ENCODE measurements around the gene COL4A6.
"Not testable (repeated sequence)": the region's sequence is repeated elsewhere in the genome, so short reads cannot be mapped to it uniquely, and the experiment has no call there.

COL4A6 gene

GRCh38 chrX:108399418-108400165, 38.6 kb downstream of the COL4A6 start:
- DNase-seq = no peak

GRCh38 chrX:108397627-108398391, 40.4 kb downstream of the COL4A6 start:
- DNase-seq = no peak

GRCh38 chrX:108396986-108397385, 41.2 kb downstream of the COL4A6 start:
- no peak for DNase-seq

- DNase-seq = no peak
These were observed 41.9 kb downstream of the COL4A6 start for GRCh38 chrX:108396188-108396891.

- DNase-seq = not testable (repeated sequence)
These were observed 47.1 kb downstream of the COL4A6 start for GRCh38 chrX:108390976-108391717.

- DNase-seq = no peak
These were observed 53.4 kb downstream of the COL4A6 start for GRCh38 chrX:108384783-108385182.

GRCh38 chrX:108380222-108380621, 58.0 kb downstream of the COL4A6 start:
- DNase-seq = no peak

- not testable (repeated sequence) for DNase-seq
These were observed 61.4 kb downstream of the COL4A6 start for GRCh38 chrX:108376821-108377220.

GRCh38 chrX:108375591-108375990, 62.6 kb downstream of the COL4A6 start:
- not testable (repeated sequence) for DNase-seq

- no peak for DNase-seq
These were observed 71.4 kb downstream of the COL4A6 start for GRCh38 chrX:108366644-108367406.

- DNase-seq = no peak
These were observed 76.2 kb downstream of the COL4A6 start for GRCh38 chrX:108362026-108362425.

- DNase-seq = no peak
These were observed 76.9 kb downstream of the COL4A6 start for GRCh38 chrX:108361316-108361715.

GRCh38 chrX:108359806-108360602, 78.2 kb downstream of the COL4A6 start:
- no peak for DNase-seq

GRCh38 chrX:108353452-108353851, 84.8 kb downstream of the COL4A6 start:
- no peak for DNase-seq

- no peak for DNase-seq
These were observed 89.0 kb downstream of the COL4A6 start for GRCh38 chrX:108349210-108349609.

GRCh38 chrX:108348525-108348924, 89.7 kb downstream of the COL4A6 start:
- no peak for DNase-seq

GRCh38 chrX:108347800-108348199, 90.4 kb downstream of the COL4A6 start:
- DNase-seq = no peak

- DNase-seq = no peak
These were observed 94.0 kb downstream of the COL4A6 start for GRCh38 chrX:108344216-108344615.

- no peak for DNase-seq
These were observed 96.3 kb downstream of the COL4A6 start for GRCh38 chrX:108341947-108342346.

- DNase-seq = no peak
These were observed 105.9 kb downstream of the COL4A6 start for GRCh38 chrX:108332281-108332680.

All from inflammatory macrophage (primary cell).